Vagina (tissue), 2 donors: Measurements from ENCODE around the gene NFASC. TPM values are rescaled to one million over a fixed set of nuclear protein-coding genes. Genes with fewer than 3 reads are reported as not detected.

Experiments used
- DNase-seq, 2 donors: peaks; one replicate each; pipeline ENCODE4 v3.0.0-alpha.2; 2017; ENCODE audit errors: extremely low spot score in 2 of 2
- H3K27ac ChIP-seq: fragments of 200-600 bp; sonication (generic); one replicate; pipeline ENCODE4 v1.5.1; 2019
- H3K27me3 ChIP-seq: fragments of 200-600 bp; sonication (generic); one replicate; pipeline ENCODE4 v1.5.1; 2019
- H3K36me3 ChIP-seq, 2 donors: fragments of 200-600 bp; sonication (generic); one replicate each; pipeline ENCODE4 v1.5.1; 2017 to 2019
- H3K4me1 ChIP-seq: fragments of 200-600 bp; sonication (generic); one replicate; pipeline ENCODE4 v1.5.1; 2019
- H3K4me3 ChIP-seq, 2 donors: fragments of 200-600 bp; sonication (generic); 1 replicate in 1 of 2; 2 replicates in 1 of 2; pipeline ENCODE4 v1.5.1; 2016 to 2019
- H3K9me3 ChIP-seq: fragments of 200-600 bp; sonication (generic); one replicate; pipeline ENCODE4 v1.5.1; 2019
- POLR2A ChIP-seq, 2 donors: fragments of 450-650 bp; IDR thresholded peaks; one replicate each; pipeline ENCODE4 v1.6.1; 2017; ENCODE audit warnings: antibody characterized with exemption in 2 of 2, mild to moderate bottlenecking in 2 of 2, moderate library complexity in 2 of 2
- POLR2AphosphoS5 ChIP-seq, 2 donors: sonication (generic); formaldehyde crosslinking; IDR thresholded peaks; one replicate each; pipeline ENCODE4 v1.9.0; 2017; ENCODE audit warnings: antibody characterized with exemption in 2 of 2, mild to moderate bottlenecking in 2 of 2, low read depth in 1 of 2; ENCODE audit not compliant: insufficient read depth in 1 of 2
- intact Hi-C: fragments of 100-400 bp; cut with DNase I; formaldehyde crosslinking; loops from one replicate; pipeline ENCODE4 v1.15.1; 2023
- total RNA-seq: library from RNA; depleted of rRNA; stranded (reverse); fragments of >200 nt; gene quantifications from one replicate; pipeline ENCODE4 v1.2.3, GENCODE V29; 2016
- TF ChIP-seq, protein P1 (sequence below), 3 experiments: fragments of 450-650 bp in 2 of 3; fragments of 200-600 bp in 1 of 3; sonication (generic) in 1 of 3; IDR thresholded peaks; one replicate each; pipeline ENCODE4 v1.5.1; 2017 to 2019; ENCODE audit warnings: antibody characterized with exemption in 3 of 3, mild to moderate bottlenecking in 2 of 3, moderate library complexity in 2 of 3

NFASC gene
- total RNA-seq, 1 donor from 2014 or later, result 23.3 TPM

- DNase-seq, result no peak
- intact Hi-C loops, result no loop called here
- Histone ChIP-seq H3K36me3 (no peaks in the 10 kb centered on the region), H3K27ac (no peak overlapping the region), H3K27me3 (no peaks in the 10 kb centered on the region), H3K4me1 (no peaks in the 10 kb centered on the region), H3K9me3 (no peaks in the 10 kb centered on the region), H3K4me3 (no peak overlapping the region)
- TF ChIP-seq POLR2A (IDR thresholded peaks at IDR 0.05) (no peak), POLR2AphosphoS5 (IDR thresholded peaks at IDR 0.05; ENCODE audit: insufficient read depth in 1 of 2, low read depth in 1 of 2) (no peak)
- TF ChIP-seq, protein P1, sequence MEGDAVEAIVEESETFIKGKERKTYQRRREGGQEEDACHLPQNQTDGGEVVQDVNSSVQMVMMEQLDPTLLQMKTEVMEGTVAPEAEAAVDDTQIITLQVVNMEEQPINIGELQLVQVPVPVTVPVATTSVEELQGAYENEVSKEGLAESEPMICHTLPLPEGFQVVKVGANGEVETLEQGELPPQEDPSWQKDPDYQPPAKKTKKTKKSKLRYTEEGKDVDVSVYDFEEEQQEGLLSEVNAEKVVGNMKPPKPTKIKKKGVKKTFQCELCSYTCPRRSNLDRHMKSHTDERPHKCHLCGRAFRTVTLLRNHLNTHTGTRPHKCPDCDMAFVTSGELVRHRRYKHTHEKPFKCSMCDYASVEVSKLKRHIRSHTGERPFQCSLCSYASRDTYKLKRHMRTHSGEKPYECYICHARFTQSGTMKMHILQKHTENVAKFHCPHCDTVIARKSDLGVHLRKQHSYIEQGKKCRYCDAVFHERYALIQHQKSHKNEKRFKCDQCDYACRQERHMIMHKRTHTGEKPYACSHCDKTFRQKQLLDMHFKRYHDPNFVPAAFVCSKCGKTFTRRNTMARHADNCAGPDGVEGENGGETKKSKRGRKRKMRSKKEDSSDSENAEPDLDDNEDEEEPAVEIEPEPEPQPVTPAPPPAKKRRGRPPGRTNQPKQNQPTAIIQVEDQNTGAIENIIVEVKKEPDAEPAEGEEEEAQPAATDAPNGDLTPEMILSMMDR (IDR thresholded peaks at IDR 0.05), result no peak
Observed at GRCh38 chr1:204896023-204896422, 25.4 kb downstream of the NFASC start.

DNA sequence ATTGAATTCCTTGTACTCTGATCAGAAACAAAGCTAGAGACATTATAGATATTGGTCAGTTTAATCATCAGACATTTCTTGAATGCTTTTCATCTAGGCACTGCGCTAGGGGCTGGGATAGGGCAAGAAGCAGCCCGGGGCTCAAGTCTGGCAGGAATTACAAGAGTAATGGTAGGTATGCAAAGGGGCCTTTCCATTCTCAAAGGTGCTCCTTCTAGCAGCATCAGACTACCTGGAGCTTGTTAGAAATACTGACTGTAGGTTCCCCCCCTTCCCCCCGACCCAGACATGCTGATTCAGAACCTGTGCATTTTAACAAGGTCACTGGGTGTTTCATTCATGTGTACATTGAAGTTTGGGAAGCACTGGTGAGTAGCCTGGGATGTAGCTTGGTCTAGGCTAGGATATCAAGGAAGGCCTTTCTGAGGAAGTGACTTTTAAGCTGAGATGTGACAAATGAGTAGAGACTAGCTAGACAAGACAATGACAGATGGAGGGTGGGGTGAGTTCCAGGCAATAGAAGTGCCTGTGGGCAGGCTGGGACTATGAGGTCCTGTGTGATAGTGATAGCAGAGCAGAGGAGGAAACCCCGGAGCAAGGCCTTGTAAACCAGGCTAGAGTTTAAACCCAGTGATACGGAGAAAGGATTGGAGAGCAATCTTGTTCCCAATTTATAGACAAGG is 26.3 kb downstream of the NFASC start:
- TF ChIP-seq, protein P1 (IDR thresholded peaks at IDR 0.05), result no peak
- TF ChIP-seq POLR2A (IDR thresholded peaks at IDR 0.05), result no peak
- no peak for TF ChIP-seq POLR2AphosphoS5 (IDR thresholded peaks at IDR 0.05; ENCODE audit: insufficient read depth in 1 of 2, low read depth in 1 of 2)
- no peaks in the 10 kb centered on the region for H3K9me3 ChIP-seq
- intact Hi-C loops, result no loop called here
- H3K27ac ChIP-seq, result no peak overlapping the region
- H3K4me1 ChIP-seq, result no peaks in the 10 kb centered on the region
- no peak for DNase-seq
- H3K27me3 ChIP-seq, result no peaks in the 10 kb centered on the region
- no peak overlapping the region for H3K4me3 ChIP-seq
- H3K36me3 ChIP-seq, result no peaks in the 10 kb centered on the region

- Histone ChIP-seq H3K27me3 (no peaks in the 10 kb centered on the region), H3K4me1 (peaks cover 11% of the 10 kb centered on the region), H3K9me3 (no peaks in the 10 kb centered on the region), H3K27ac (no peak overlapping the region), H3K4me3 (no peak overlapping the region), H3K36me3 (no peaks in the 10 kb centered on the region)
- no peak for DNase-seq
- intact Hi-C loops, result no loop called here
- TF ChIP-seq POLR2AphosphoS5 (IDR thresholded peaks at IDR 0.05; ENCODE audit: insufficient read depth in 1 of 2, low read depth in 1 of 2) (no peak), POLR2A (IDR thresholded peaks at IDR 0.05) (no peak)
- TF ChIP-seq, protein P1 (IDR thresholded peaks at IDR 0.05), result no peak
Observed at GRCh38 chr1:204900721-204901120, 30.1 kb downstream of the NFASC start.

DNA sequence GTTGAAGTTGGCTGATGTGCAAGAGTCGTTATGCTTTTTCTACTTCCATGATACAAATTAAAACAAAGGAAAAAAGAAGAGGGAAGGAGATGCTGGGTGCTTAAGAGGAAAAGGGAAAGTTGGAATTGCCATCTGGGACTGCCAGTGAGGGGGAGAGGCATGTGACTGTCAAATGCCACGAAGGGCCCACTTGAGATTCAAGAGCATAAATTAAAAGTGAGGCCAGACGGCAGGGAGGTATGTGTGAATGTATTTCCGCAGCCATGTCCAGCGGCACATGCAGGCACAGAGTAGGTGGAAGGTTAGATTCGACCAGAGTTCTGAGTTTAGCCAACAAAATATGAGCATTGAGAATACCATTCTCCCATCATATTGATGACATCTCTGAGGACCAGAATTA is 32.0 kb downstream of the NFASC start:
- Histone ChIP-seq H3K9me3 (no peaks in the 10 kb centered on the region), H3K4me3 (no peak overlapping the region), H3K27me3 (no peaks in the 10 kb centered on the region), H3K27ac (no peak overlapping the region), H3K36me3 (no peaks in the 10 kb centered on the region), H3K4me1 (peaks cover 11% of the 10 kb centered on the region)
- intact Hi-C loops, result no loop called here
- TF ChIP-seq, protein P1 (IDR thresholded peaks at IDR 0.05), result no peak
- no peak for TF ChIP-seq POLR2AphosphoS5 (IDR thresholded peaks at IDR 0.05; ENCODE audit: insufficient read depth in 1 of 2, low read depth in 1 of 2)
- no peak for TF ChIP-seq POLR2A (IDR thresholded peaks at IDR 0.05)
- no peak for DNase-seq

- Histone ChIP-seq H3K4me1 (peaks cover 11% of the 10 kb centered on the region), H3K27ac (no peak overlapping the region), H3K4me3 (no peak overlapping the region), H3K27me3 (no peaks in the 10 kb centered on the region), H3K36me3 (no peaks in the 10 kb centered on the region), H3K9me3 (no peaks in the 10 kb centered on the region)
- no peak for DNase-seq
- intact Hi-C loops, result no loop called here
- TF ChIP-seq, protein P1 (IDR thresholded peaks at IDR 0.05), result no peak
- TF ChIP-seq POLR2A (IDR thresholded peaks at IDR 0.05) (no peak), POLR2AphosphoS5 (IDR thresholded peaks at IDR 0.05; ENCODE audit: insufficient read depth in 1 of 2, low read depth in 1 of 2) (no peak)
Observed at GRCh38 chr1:204904228-204904810, 33.7 kb downstream of the NFASC start.
